AG04450 (cell line): ENCODE measurements around the gene PBLD. TPM values are rescaled to one million over a fixed set of nuclear protein-coding genes. Genes with fewer than 3 reads are reported as not detected.
A peak's percentile ranks its signal among the peaks of the same experiment; 100 is the strongest.

Experiments used
- CTCF ChIA-PET: fragments of 300-600, 350-600 bp; formaldehyde crosslinking; extraction: SDS; loops from one replicate; lab custom pipeline; 2022; ENCODE audit warnings: antibody characterized with exemption, inconsistent platforms; lab: Charles Lee
- POLR2A ChIA-PET: fragments of 350-600 bp; formaldehyde crosslinking; extraction: SDS; loops from one replicate; lab custom pipeline; 2021; ENCODE audit warnings: antibody characterized with exemption, inconsistent platforms; lab: Yijun Ruan, JAX
- DNase-seq: peaks from one replicate; pipeline ENCODE4 v3.0.0-alpha.2; 2011; ENCODE audit warnings: low read depth, low spot score
- H3K27ac ChIP-seq: one replicate; pipeline ENCODE4 v1.5.1; 2012; ENCODE audit warnings: low read depth, low read length, control low read depth
- H3K27me3 ChIP-seq: one replicate; pipeline ENCODE4 v1.6.0; 2012; ENCODE audit warnings: low read length; ENCODE audit not compliant: control insufficient read depth, insufficient read depth
- H3K4me3 ChIP-seq: 2 replicates; pipeline ENCODE4 v1.5.1; 2011; ENCODE audit warnings: mild to moderate bottlenecking, low read depth, low read length, control low read depth
- H3K9me3 ChIP-seq: 2 replicates; pipeline ENCODE4 v1.5.1; 2012; ENCODE audit warnings: low read length; ENCODE audit not compliant: control insufficient read depth, insufficient read depth
- CTCF ChIP-seq: IDR thresholded peaks from 2 replicates; pipeline ENCODE4 v1.5.1; 2011; ENCODE audit warnings: low read depth, low read length, control low read depth, inconsistent platforms
- polyA minus RNA-seq: library from RNA; depleted of rRNA, polyadenylated mRNA; stranded (reverse); fragments of >200 nt; gene quantifications from 2 replicates; pipeline ENCODE4 v1.2.3, GENCODE V29; 2011; rRNA and poly(A)+ RNA removed
- polyA plus RNA-seq: library from polyadenylated mRNA; depleted of rRNA; stranded (reverse); fragments of >200 nt; gene quantifications from 2 replicates; pipeline ENCODE4 v1.2.3, GENCODE V29; 2011; rRNA removed

Gene PBLD
- polyA plus RNA-seq (1.2 and 1.4 TPM in 2 replicates), polyA minus RNA-seq (0.55 and 1.0 TPM in 2 replicates)

DNA sequence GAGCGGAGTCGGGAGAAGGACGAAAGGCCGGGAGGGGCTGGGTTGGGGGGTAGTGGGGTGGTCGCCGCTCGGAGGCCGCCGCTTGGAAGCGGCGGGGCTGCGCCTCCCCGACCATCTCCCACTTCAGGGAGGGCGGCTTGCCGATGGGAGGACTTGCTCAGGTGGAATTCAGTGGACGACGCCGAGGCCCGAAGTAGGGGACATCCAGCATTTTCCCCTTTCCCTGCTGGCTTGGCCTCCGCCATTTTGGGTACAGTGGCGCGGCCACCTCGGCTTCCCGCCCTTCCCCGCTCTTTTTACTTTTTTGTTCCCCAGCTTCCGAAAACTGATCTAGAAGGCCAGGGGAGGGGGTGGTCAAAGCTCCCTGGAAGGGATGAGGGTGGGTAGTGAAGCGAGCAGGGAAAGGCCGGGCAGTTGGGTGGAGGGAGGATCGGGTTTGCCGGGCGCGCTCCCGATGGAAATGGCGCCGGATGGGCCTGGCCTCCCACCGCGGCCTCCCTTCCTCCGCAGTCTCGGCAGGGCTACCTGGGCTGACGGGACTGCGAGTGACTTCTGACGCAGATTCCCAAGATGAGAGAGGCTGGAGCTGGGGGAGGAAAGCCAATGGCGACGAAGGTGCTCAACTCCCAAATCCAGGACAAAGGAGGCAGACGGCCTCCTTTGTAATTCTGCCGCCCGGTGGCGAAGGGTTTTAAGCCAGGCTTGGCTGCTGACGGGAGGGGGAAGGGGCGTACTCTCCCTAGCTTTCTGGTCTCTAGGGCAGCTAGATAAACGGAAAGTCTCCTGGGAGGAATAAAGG is at the start of gene PBLD:
Gene PBLD (minus strand): TSS at position 670 of the 799 bp plus-strand sequence. CDS start 26,084 bp downstream, outside the sequence.
- H3K27ac ChIP-seq, result peak within 1 kb of the TSS; percentile 94
- CTCF ChIA-PET, result interaction anchor here (0.6 to 3.0 kb wide), 7 partner anchors 16 to 477 kb away, joined by 3 to 16 read pairs (median 6); no protein-coding TSS in a partner anchor
- TF ChIP-seq CTCF, result peak; percentile 63
- H3K27me3 ChIP-seq, result no peaks in the 10 kb centered on the region
- H3K9me3 ChIP-seq, result no peaks in the 10 kb centered on the region
- DNase-seq, result no peak
- H3K4me3 ChIP-seq, result peak within 1 kb of the TSS; percentile 88
- POLR2A ChIA-PET, result interaction anchor here (0.5 to 2.0 kb wide), 22 partner anchors 8 to 439 kb away, joined by 3 to 17 read pairs (median 4); partner anchors contain the start of gene TET1

GRCh38 chr10:68371604-68372003 is 38.9 kb upstream of the PBLD start:
- Histone ChIP-seq H3K27me3 (no peaks in the 10 kb centered on the region), H3K9me3 (peaks cover 19% of the 10 kb centered on the region), H3K4me3 (no peak overlapping the region), H3K27ac (no peak overlapping the region)
- no peak for DNase-seq
- TF ChIP-seq CTCF, result no peak
- POLR2A ChIA-PET, result no interaction called here
- CTCF ChIA-PET, result no interaction called here

GRCh38 chr10:68367121-68367520 is 34.4 kb upstream of the PBLD start:
- ChIA-PET POLR2A (no interaction called here), CTCF (interaction anchor here (0.7 kb wide), 1 partner anchor 167 kb away, joined by 3 read pairs; no protein-coding TSS in a partner anchor)
- H3K27ac ChIP-seq, result no peak overlapping the region
- no peak for TF ChIP-seq CTCF
- no peak for DNase-seq
- H3K9me3 ChIP-seq, result peaks cover 7% of the 10 kb centered on the region
- H3K27me3 ChIP-seq, result no peaks in the 10 kb centered on the region
- no peak overlapping the region for H3K4me3 ChIP-seq

- Histone ChIP-seq H3K27me3 (no peaks in the 10 kb centered on the region), H3K27ac (no peak overlapping the region), H3K9me3 (peaks cover 3% of the 10 kb centered on the region), H3K4me3 (no peak overlapping the region)
- ChIA-PET CTCF (interaction anchor here (0.6 kb wide), 1 partner anchor 178 kb away, joined by 3 read pairs; no protein-coding TSS in a partner anchor), POLR2A (no interaction called here)
- DNase-seq, result no peak
- no peak for TF ChIP-seq CTCF
Measured at GRCh38 chr10:68366600-68366999, 33.9 kb upstream of the PBLD start.

DNA sequence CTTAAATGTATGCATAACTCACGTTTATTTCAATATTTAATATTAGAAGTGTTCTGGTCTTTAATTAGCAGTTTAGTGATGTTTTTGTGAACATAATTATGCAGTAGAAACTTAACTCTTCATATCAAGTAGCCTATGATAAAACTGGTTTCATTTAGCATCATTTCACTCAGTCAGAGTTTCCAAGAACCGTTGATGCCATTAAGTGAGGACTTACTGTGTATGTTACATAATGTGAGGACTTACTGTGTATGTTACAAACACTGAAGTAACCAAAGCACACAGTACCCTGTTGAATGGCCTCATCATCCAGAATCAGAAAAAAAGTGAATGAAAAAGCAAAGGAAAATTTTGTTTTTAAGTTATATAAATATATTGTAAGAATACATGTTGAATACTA is 32.9 kb upstream of the PBLD start:
- Histone ChIP-seq H3K27ac (no peak overlapping the region), H3K27me3 (no peaks in the 10 kb centered on the region), H3K9me3 (no peaks in the 10 kb centered on the region), H3K4me3 (no peak overlapping the region)
- ChIA-PET CTCF (no interaction called here), POLR2A (interaction anchor here (0.6 kb wide), 1 partner anchor 263 kb away, joined by 3 read pairs; no protein-coding TSS in a partner anchor)
- no peak for TF ChIP-seq CTCF
- DNase-seq, result no peak
